ENCODE data around the gene MOV10L1. TPM values are rescaled to one million over a fixed set of nuclear protein-coding genes. Genes with fewer than 3 reads are reported as not detected.

Gene MOV10L1
- total and polyA plus RNA-seq, 9 donors: 0.94 to 6.3 (median 2.0) TPM

DNA sequence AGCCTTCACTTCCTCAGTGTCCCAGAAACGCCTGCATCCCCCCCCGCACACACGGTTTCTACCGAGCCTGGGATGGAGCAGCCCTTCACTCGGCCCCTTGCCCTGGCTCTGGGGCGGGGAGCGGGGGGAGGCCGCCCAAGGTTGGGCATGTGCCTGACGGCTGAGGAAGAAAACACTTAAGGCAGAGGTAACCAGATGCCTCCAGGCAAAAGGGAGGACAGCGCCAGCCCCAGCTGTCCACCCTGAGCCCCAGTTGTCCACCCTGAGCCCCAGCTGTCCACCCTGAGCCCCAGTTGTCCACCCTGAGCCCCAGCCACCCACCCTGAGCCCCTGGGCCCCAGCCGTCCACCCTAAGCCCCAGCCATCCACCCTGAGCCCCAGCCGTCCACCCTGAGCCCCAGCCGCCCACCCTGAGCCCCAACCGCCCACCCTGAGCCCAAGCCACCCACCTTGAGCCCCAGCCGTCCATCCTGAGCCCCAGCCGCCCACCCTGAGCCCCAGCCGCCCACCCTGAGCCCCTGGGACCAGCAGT is 27.9 kb upstream of the MOV10L1 start:
- DNase-seq: no peak
- WGBS, 3 donors: 64 to 75% (median 68%) methylated on average over 11 to 17 of the region's 17 CpGs
- H3K27ac ChIP-seq: no peak overlapping the region
- H3K4me3 ChIP-seq: no peak overlapping the region
- no peaks in the 10 kb centered on the region for H3K36me3 ChIP-seq
- H3K4me1 ChIP-seq (ENCODE audit: insufficient read depth): peaks cover 4% of the 10 kb centered on the region
- TF ChIP-seq, protein P1, sequence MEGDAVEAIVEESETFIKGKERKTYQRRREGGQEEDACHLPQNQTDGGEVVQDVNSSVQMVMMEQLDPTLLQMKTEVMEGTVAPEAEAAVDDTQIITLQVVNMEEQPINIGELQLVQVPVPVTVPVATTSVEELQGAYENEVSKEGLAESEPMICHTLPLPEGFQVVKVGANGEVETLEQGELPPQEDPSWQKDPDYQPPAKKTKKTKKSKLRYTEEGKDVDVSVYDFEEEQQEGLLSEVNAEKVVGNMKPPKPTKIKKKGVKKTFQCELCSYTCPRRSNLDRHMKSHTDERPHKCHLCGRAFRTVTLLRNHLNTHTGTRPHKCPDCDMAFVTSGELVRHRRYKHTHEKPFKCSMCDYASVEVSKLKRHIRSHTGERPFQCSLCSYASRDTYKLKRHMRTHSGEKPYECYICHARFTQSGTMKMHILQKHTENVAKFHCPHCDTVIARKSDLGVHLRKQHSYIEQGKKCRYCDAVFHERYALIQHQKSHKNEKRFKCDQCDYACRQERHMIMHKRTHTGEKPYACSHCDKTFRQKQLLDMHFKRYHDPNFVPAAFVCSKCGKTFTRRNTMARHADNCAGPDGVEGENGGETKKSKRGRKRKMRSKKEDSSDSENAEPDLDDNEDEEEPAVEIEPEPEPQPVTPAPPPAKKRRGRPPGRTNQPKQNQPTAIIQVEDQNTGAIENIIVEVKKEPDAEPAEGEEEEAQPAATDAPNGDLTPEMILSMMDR (IDR thresholded peaks at IDR 0.05): no peak
- TF ChIP-seq EP300 (IDR thresholded peaks at IDR 0.05) (no peak), POLR2A (IDR thresholded peaks at IDR 0.05) (no peak)
- H3K9me3 ChIP-seq: no peaks in the 10 kb centered on the region
- intact Hi-C loops (cut with DNase I): no loop called here
- H3K27me3 ChIP-seq: no peaks in the 10 kb centered on the region

DNA sequence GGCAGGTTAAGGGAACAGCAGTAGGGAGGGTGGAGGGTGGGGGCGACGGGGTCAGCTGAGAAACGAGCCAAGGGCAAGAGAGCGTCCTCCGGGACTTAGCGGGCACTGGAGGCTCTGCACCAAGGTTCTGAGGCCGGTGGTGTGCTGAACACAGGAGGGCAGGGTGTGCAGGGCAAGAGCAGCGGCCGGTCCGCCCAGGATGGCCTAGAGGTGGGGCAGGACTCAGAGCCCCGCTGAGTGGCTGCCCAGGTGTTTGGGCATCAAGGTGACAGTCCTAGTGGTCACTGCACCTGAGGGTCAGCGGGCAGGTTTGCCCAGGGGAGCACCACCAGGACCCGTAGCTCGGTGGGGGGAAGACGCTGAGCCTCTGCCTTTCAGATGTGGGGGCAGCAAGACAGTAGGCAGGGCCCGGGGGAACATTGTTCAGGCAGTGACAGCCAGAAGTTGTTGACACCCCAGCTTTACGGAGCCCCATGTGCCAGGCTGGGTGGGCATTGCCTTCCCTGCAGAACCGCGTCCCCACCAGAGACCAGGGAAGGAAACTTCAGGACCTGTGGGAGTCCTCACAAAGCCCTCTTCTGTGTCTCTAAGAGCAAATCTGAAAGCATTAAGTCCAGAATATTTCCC is 27.2 kb upstream of the MOV10L1 start:
- DNase-seq: no peak
- no peaks in the 10 kb centered on the region for H3K9me3 ChIP-seq
- peaks cover 4% of the 10 kb centered on the region for H3K4me1 ChIP-seq (ENCODE audit: insufficient read depth)
- H3K4me3 ChIP-seq: no peak overlapping the region
- intact Hi-C loops (cut with DNase I): no loop called here
- no peak for TF ChIP-seq POLR2A (IDR thresholded peaks at IDR 0.05)
- TF ChIP-seq, protein P1 (IDR thresholded peaks at IDR 0.05): no peak
- no peak for TF ChIP-seq EP300 (IDR thresholded peaks at IDR 0.05)
- WGBS, 3 donors: 89 to 91% (median 91%) methylated on average over 18 to 19 of the region's 19 CpGs
- H3K27me3 ChIP-seq: no peaks in the 10 kb centered on the region
- H3K27ac ChIP-seq: no peak overlapping the region
- no peaks in the 10 kb centered on the region for H3K36me3 ChIP-seq

DNA sequence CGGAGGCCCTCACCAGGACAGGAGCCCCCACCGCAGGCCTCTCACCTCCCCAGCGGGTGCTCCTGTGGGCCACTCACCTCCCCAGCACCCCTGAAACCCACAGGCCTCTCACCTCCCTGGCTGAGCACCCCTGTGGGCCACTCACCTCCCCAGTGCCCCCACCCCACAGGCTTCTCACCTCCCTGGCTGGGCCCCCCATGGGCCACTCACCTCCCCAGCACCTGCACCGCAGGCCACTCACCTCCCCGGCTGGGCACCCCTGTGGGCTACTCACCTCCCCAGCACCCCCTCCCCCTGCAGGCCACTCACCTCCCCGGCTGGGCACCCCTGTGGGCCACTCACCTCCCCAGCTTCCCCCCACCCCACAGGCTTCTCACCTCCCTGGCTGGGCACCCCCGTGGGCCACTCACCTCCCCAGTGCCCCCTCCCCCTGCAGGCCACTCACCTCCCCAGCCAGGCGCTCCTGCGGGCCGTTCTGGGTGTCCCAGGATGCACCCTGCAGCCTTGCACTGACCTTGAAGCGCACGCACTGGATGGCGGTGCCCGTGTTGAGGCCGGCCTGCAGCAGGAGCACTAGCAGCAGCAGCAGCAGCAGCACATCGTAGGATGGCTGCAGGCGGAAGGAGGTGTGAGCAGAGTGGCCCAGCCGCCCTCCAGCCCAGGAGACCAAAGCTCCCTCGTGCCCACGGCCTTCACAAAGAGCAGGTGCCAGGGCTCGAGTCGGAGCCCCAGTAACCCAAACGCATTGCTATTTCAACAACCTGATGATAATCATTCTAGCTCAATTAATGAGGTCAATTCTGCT is 26.0 kb upstream of the MOV10L1 start:
- 41 to 59% (median 41%) methylated on average over 18 to 23 of the region's 23 CpGs for WGBS, 3 donors

DNA sequence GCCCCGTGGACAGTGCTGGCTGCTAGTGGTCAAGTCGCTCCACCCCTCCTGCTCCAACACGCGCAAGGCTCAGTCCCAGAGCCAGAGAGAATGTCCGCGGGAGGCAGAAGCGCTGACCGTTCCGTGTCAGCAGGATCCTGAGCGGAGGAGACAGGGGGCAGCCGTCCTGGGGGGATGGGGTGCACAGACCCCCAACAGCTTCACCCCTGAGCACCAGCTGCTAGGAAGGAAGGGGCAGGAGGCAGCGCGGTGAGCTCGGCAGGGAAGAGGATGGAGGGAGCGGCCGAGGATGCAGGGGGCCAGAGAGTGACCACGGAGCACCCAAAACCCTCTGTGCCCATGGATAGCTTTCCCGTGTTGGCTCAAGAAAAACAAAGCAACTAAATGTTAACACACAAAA is 25.4 kb upstream of the MOV10L1 start:
- TF ChIP-seq, protein P1 (IDR thresholded peaks at IDR 0.05): no peak
- TF ChIP-seq EP300 (IDR thresholded peaks at IDR 0.05): no peak
- no peaks in the 10 kb centered on the region for H3K36me3 ChIP-seq
- intact Hi-C loops (cut with DNase I): no loop called here
- no peaks in the 10 kb centered on the region for H3K9me3 ChIP-seq
- H3K4me3 ChIP-seq: no peak overlapping the region
- no peak overlapping the region for H3K27ac ChIP-seq
- WGBS, 3 donors: 46 to 48% (median 47%) methylated on average over 18 of the region's 18 CpGs
- H3K4me1 ChIP-seq (ENCODE audit: insufficient read depth): peaks cover 2% of the 10 kb centered on the region
- DNase-seq: no peak
- H3K27me3 ChIP-seq: no peaks in the 10 kb centered on the region

More for the DNA sequence above, 26.0 kb upstream of the MOV10L1 start:
- Histone ChIP-seq H3K4me1 (ENCODE audit: insufficient read depth) (peaks cover 4% of the 10 kb centered on the region), H3K27ac (no peak overlapping the region), H3K9me3 (no peaks in the 10 kb centered on the region), H3K36me3 (no peaks in the 10 kb centered on the region), H3K4me3 (no peak overlapping the region), H3K27me3 (no peaks in the 10 kb centered on the region)
- TF ChIP-seq POLR2A (IDR thresholded peaks at IDR 0.05) (no peak), EP300 (IDR thresholded peaks at IDR 0.05) (no peak)
- TF ChIP-seq, protein P1 (IDR thresholded peaks at IDR 0.05): no peak
- intact Hi-C loops (cut with DNase I): no loop called here
- DNase-seq: no peak
